ENCODE results near the gene CCDC171.

The CCDC171 gene

DNA sequence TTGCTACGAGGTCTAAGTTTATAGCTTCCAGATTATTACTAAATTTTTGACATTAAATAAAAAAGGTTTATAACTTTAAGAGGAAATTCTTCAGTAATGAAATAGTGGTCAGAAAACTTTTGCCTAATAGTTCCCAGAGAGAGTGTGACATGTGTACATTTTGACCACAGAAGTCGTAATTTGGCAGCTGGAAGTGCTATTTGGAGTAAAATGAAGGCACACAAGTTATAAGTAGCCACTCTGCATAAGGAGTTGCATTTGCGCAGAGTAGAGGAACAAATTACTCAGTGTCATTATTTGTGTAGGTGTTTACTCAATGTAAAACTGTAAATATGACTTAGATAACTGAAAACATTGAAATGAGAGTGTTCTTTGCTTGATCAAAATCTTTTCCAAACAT, 408.4 kb downstream of the CCDC171 start:
- Histone ChIP-seq H3K9me3 (ENCODE audit: control insufficient read depth, insufficient read depth, low read length) (no peaks in the 10 kb centered on the region), H3K4me1 (ENCODE audit: insufficient read depth, low read length) (no peaks in the 10 kb centered on the region), H3K9ac (ENCODE audit: low read depth, low read length) (no peak overlapping the region), H3K36me3 (ENCODE audit: insufficient read depth, low read length) (no peaks in the 10 kb centered on the region)

DNA sequence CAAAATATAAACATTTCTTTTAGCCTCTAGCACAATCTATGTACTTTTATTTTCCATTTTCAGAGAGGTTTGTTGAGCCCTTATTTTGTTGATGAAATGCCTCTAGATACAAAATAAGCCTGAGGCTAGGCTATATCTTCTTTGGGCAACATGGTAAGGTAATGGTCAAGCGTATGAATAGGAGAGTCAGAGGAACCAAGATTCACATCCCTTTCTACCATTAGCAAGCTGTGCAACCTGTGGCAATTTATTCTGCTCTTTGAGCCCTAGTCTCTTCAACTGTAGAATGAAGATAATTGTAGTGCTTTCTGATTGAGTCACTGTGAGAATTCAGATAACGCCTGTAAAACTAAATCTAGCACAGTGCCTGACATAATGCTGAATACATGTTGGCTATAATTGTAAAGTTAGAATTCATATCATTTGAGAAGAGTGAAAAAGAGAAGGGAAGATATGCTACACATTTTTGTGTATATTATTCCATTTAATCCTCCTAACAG, 412.5 kb downstream of the CCDC171 start:
- Histone ChIP-seq H3K4me1 (ENCODE audit: insufficient read depth, low read length) (no peaks in the 10 kb centered on the region), H3K36me3 (ENCODE audit: insufficient read depth, low read length) (no peaks in the 10 kb centered on the region), H3K9me3 (ENCODE audit: control insufficient read depth, insufficient read depth, low read length) (no peaks in the 10 kb centered on the region), H3K9ac (ENCODE audit: low read depth, low read length) (no peak overlapping the region)

DNA sequence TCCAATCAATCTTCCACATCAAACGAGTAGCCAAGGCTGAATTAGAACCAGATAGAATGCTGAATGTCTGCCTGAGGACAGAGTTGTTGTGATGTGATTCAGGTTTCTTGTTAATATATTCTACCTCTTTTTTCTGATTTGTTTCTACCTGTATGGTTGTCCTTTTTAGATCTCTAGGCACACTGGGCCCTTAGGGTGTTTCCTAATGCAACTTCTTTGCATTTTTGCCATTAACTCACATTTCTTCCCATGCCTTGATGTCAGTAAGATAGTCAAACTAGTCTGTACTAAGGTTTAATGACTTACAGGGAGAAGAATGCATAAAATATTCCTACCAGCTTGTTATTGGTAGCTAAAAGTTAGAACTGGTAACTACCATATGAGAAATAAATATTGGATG, 413.6 kb downstream of the CCDC171 start:
- Histone ChIP-seq H3K36me3 (ENCODE audit: insufficient read depth, low read length) (no peaks in the 10 kb centered on the region), H3K4me1 (ENCODE audit: insufficient read depth, low read length) (no peaks in the 10 kb centered on the region), H3K9ac (ENCODE audit: low read depth, low read length) (no peak overlapping the region), H3K9me3 (ENCODE audit: control insufficient read depth, insufficient read depth, low read length) (no peaks in the 10 kb centered on the region)

DNA sequence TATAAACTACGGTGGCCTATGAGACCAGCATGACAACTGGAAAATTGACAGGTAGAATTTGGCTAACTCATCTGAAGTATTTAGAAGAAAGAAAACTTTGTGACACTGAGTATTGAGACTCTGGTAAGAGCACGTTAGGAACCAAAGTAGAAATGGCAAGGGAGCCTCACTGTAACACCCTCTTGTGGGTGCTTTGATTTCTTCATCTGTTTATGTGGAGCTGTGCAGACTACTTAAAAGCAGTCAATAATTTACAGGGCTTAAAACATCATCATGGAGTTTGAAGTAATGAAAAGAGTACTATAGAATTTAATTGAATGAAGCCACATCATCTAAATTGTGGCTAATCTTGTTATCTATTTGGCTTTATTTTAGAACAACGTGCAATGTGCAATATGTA, 414.2 kb downstream of the CCDC171 start:
- Histone ChIP-seq H3K9me3 (ENCODE audit: control insufficient read depth, insufficient read depth, low read length) (no peaks in the 10 kb centered on the region), H3K9ac (ENCODE audit: low read depth, low read length) (no peak overlapping the region), H3K4me1 (ENCODE audit: insufficient read depth, low read length) (no peaks in the 10 kb centered on the region), H3K36me3 (ENCODE audit: insufficient read depth, low read length) (no peaks in the 10 kb centered on the region)

GRCh38 chr9:15972760-15973159, 419.9 kb downstream of the CCDC171 start:
- no peaks in the 10 kb centered on the region for H3K9me3 ChIP-seq (ENCODE audit: control insufficient read depth, insufficient read depth, low read length)
- no peaks in the 10 kb centered on the region for H3K4me1 ChIP-seq (ENCODE audit: insufficient read depth, low read length)
- no peaks in the 10 kb centered on the region for H3K36me3 ChIP-seq (ENCODE audit: insufficient read depth, low read length)
- H3K9ac ChIP-seq (ENCODE audit: low read depth, low read length) = no peak overlapping the region

GRCh38 chr9:15975101-15975778, 422.4 kb downstream of the CCDC171 start:
- Histone ChIP-seq H3K4me1 (ENCODE audit: insufficient read depth, low read length) (no peaks in the 10 kb centered on the region), H3K9me3 (ENCODE audit: control insufficient read depth, insufficient read depth, low read length) (no peaks in the 10 kb centered on the region), H3K9ac (ENCODE audit: low read depth, low read length) (no peak overlapping the region), H3K36me3 (ENCODE audit: insufficient read depth, low read length) (no peaks in the 10 kb centered on the region)

DNA sequence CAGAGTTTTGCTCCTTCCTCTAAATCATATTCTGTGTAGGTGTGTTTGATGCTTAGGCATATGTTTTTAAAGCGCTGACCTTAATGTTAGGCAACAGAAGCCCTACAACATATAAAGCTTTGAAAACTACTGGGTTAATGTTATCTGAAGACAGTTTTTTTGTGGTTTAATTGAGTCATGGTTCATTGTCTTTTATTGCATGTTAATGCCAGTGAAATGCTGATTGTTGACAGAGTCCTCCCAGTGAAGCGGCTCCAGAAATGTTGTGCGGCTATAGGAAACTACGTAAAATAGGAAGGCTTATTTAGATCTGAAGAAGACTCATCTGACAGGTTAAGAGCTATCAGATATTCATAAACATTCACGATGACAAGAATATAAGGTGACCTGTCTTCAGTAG, 424.6 kb downstream of the CCDC171 start:
- Histone ChIP-seq H3K36me3 (ENCODE audit: insufficient read depth, low read length) (no peaks in the 10 kb centered on the region), H3K9ac (ENCODE audit: low read depth, low read length) (no peak overlapping the region), H3K4me1 (ENCODE audit: insufficient read depth, low read length) (no peaks in the 10 kb centered on the region)

DNA sequence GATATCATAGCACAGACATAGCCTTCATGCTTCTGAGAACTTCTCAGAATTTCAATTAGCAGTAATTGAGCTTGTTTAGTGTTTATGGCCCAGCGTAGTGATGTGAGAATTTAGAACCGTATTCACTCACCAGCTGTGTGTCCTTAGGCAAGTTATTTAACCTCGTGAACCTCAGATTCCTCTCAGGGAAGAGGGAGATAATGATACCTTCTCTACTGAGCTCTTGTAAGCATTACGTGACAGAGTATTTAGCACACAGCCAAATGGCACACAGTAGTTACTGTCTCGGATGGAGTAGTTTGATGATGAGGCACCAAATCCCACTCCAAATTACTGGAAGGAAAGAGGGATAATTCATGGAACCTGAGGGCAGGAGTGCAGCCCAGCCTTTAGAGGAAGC, 429.3 kb downstream of the CCDC171 start:
- Histone ChIP-seq H3K36me3 (ENCODE audit: insufficient read depth, low read length) (no peaks in the 10 kb centered on the region), H3K9me3 (ENCODE audit: control insufficient read depth, insufficient read depth, low read length) (no peaks in the 10 kb centered on the region), H3K4me1 (ENCODE audit: insufficient read depth, low read length) (no peaks in the 10 kb centered on the region), H3K9ac (ENCODE audit: low read depth, low read length) (no peak overlapping the region)

More for the DNA sequence above, 424.6 kb downstream of the CCDC171 start:
- H3K9me3 ChIP-seq (ENCODE audit: control insufficient read depth, insufficient read depth, low read length) = no peaks in the 10 kb centered on the region

- Histone ChIP-seq H3K4me1 (ENCODE audit: insufficient read depth, low read length) (no peaks in the 10 kb centered on the region), H3K9ac (ENCODE audit: low read depth, low read length) (no peak overlapping the region), H3K36me3 (ENCODE audit: insufficient read depth, low read length) (no peaks in the 10 kb centered on the region), H3K9me3 (ENCODE audit: control insufficient read depth, insufficient read depth, low read length) (no peaks in the 10 kb centered on the region)
These were observed 446.8 kb downstream of the CCDC171 start for GRCh38 chr9:15999422-16000339.

- Histone ChIP-seq H3K9me3 (ENCODE audit: control insufficient read depth, insufficient read depth, low read length) (no peaks in the 10 kb centered on the region), H3K4me1 (ENCODE audit: insufficient read depth, low read length) (no peaks in the 10 kb centered on the region), H3K9ac (ENCODE audit: low read depth, low read length) (no peak overlapping the region), H3K36me3 (ENCODE audit: insufficient read depth, low read length) (no peaks in the 10 kb centered on the region)
These were observed 448.0 kb downstream of the CCDC171 start for GRCh38 chr9:16000811-16001210.

DNA sequence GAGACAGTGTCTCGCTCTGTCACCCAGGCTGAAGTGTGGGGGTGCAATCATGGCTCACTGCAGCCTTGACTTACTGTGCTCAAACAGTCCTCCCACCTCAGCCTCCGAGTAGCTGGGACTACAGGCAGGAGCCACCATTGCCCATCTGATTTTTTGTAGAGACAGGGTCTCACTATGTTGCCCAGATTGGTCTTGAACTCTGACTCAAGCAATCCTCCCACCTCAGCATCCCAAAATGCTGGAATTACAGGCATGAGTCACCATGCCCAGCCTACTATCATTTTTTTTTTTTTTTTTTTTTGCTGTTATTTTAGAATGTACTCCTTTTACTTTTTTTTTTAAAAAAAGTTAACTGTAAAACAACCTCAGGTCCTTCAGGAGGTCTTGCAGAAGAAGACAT, 449.0 kb downstream of the CCDC171 start:
- no peaks in the 10 kb centered on the region for H3K36me3 ChIP-seq (ENCODE audit: insufficient read depth, low read length)
- H3K4me1 ChIP-seq (ENCODE audit: insufficient read depth, low read length) = no peaks in the 10 kb centered on the region
- no peaks in the 10 kb centered on the region for H3K9me3 ChIP-seq (ENCODE audit: control insufficient read depth, insufficient read depth, low read length)
- H3K9ac ChIP-seq (ENCODE audit: low read depth, low read length) = no peak overlapping the region

DNA sequence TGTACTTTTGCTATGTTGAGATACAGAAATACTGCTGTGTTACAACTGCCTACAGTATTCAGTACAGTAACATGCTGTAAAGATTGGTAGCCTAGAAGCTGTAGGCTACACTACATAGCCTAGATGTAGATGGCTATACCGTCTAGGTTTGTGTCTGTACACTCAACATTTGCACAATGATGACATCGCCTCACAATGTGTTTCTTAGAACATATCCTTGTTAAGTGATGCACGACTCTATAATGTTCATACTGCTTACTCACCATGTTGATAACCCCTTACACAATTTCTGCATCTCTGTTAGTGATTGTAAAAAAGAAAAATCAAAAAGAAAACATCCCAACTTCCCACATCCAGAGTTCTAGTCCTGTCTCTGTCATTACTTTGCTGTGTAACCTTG, 450.0 kb downstream of the CCDC171 start:
- Histone ChIP-seq H3K9ac (ENCODE audit: low read depth, low read length) (no peak overlapping the region), H3K36me3 (ENCODE audit: insufficient read depth, low read length) (no peaks in the 10 kb centered on the region), H3K4me1 (ENCODE audit: insufficient read depth, low read length) (no peaks in the 10 kb centered on the region), H3K9me3 (ENCODE audit: control insufficient read depth, insufficient read depth, low read length) (no peaks in the 10 kb centered on the region)

DNA sequence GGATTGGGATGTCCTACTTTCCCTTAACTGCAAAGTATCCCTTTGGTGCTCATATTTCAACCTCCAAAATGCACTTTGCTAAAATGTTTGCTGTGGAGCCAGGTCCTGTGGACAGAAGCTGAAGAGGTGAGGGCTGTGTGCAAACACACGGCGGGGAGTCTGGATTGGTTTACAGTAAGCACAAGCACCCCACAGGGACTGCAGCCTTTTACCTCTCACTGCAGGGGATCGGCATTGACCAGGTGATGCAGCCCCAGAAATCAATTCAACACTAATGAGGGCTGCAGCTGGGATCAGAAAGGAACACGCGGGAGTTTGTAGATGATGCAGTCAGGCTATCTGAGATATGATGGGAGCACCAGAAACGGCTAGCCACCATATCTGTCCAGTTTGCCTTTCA, 450.9 kb downstream of the CCDC171 start:
- no peak overlapping the region for H3K9ac ChIP-seq (ENCODE audit: low read depth, low read length)
- H3K4me1 ChIP-seq (ENCODE audit: insufficient read depth, low read length) = no peaks in the 10 kb centered on the region
- H3K9me3 ChIP-seq (ENCODE audit: control insufficient read depth, insufficient read depth, low read length) = no peaks in the 10 kb centered on the region
- H3K36me3 ChIP-seq (ENCODE audit: insufficient read depth, low read length) = no peaks in the 10 kb centered on the region

DNA sequence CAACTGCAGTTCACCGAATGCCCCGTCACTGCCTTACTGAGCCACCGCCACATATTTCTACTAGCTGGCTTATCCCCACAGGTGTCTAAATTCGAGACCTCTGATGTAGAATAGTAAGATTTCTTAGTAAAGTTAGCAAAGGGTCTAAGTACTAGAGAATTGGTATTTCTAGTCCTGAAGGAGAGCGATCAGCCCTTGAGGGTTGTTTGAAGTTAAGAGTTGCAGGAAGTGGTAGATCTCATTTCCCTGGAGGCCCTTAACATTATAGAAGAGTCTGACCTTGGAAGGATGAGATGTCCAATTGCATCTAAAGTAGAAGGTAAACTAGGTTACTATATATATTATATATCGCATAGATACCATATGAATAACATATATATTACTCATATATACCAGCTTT, 451.8 kb downstream of the CCDC171 start:
- Histone ChIP-seq H3K9ac (ENCODE audit: low read depth, low read length) (no peak overlapping the region), H3K36me3 (ENCODE audit: insufficient read depth, low read length) (no peaks in the 10 kb centered on the region), H3K9me3 (ENCODE audit: control insufficient read depth, insufficient read depth, low read length) (no peaks in the 10 kb centered on the region), H3K4me1 (ENCODE audit: insufficient read depth, low read length) (no peaks in the 10 kb centered on the region)

GRCh38 chr9:16010221-16010620, 457.4 kb downstream of the CCDC171 start:
- H3K4me1 ChIP-seq (ENCODE audit: insufficient read depth, low read length) = no peaks in the 10 kb centered on the region
- no peaks in the 10 kb centered on the region for H3K9me3 ChIP-seq (ENCODE audit: control insufficient read depth, insufficient read depth, low read length)
- H3K9ac ChIP-seq (ENCODE audit: low read depth, low read length) = no peak overlapping the region
- H3K36me3 ChIP-seq (ENCODE audit: insufficient read depth, low read length) = no peaks in the 10 kb centered on the region

Data from ES-I3 (cell line).